Measurements from ENCODE around the gene SETD2. TPM values are rescaled to one million over a fixed set of nuclear protein-coding genes. Genes with fewer than 3 reads are reported as not detected.

Gene SETD2
- total and polyA plus RNA-seq, 2 experiments from 2014 or later: 16.7 to 45.2 TPM

DNA sequence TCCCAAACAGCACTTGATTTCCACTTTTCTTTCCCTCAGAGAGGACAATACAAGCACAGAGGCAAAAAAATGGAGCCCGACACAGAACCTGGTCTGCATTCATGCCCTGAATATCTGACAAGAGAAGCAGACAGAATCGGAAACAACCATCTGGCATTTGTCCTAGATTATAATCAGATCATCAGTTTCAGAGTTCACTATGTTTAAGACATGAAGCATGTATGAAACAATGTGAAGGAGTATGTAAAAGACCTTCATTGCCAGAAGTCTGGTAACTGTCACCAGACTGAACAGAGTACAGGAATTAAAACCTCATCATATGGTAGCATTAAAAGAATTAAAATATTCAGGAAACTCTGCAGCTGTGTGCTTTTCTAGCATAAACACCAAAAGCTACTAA, 65.0 kb downstream of the SETD2 start:
- no peaks in the 10 kb centered on the region for H3F3A ChIP-seq (replicated peaks; ENCODE audit: low read depth)
- H3K79me2 ChIP-seq (replicated peaks; ENCODE audit: insufficient read depth): no peaks in the 10 kb centered on the region
- no peaks in the 10 kb centered on the region for H3K27me3 ChIP-seq (ENCODE audit: insufficient read depth)
- ATAC-seq (no peak), DNase-seq (ENCODE audit: low spot score) (no peak)
- Mint-ChIP-seq H3K9me3 (no peaks in the 10 kb centered on the region), H3K4me1 (no peaks in the 10 kb centered on the region), H3K27ac (no peak overlapping the region), H3K4me3 (no peak overlapping the region), H3K27me3 (ENCODE audit: insufficient read depth, low read depth, poor library complexity) (no peaks in the 10 kb centered on the region), H3K36me3 (ENCODE audit: low read depth) (peaks cover 39% of the 10 kb centered on the region; the same call in 2 of the 3 replicates)
- no peaks in the 10 kb centered on the region for H4K20me1 ChIP-seq (replicated peaks; ENCODE audit: insufficient read depth)
- no peak overlapping the region for H3K27ac ChIP-seq (ENCODE audit: low read depth)
- H3K9me2 ChIP-seq (ENCODE audit: insufficient read depth): no peaks in the 10 kb centered on the region
- H2AFZ ChIP-seq: no peak overlapping the region
- H3K4me2 ChIP-seq: no peak overlapping the region
- H3K4me1 ChIP-seq (ENCODE audit: insufficient read depth): no peaks in the 10 kb centered on the region
- TF ChIP-seq CTCF (conservative IDR thresholded peaks at IDR 0.05; ENCODE audit: low read depth in 2 of 2): no peak
- TF ChIP-seq, protein P1, sequence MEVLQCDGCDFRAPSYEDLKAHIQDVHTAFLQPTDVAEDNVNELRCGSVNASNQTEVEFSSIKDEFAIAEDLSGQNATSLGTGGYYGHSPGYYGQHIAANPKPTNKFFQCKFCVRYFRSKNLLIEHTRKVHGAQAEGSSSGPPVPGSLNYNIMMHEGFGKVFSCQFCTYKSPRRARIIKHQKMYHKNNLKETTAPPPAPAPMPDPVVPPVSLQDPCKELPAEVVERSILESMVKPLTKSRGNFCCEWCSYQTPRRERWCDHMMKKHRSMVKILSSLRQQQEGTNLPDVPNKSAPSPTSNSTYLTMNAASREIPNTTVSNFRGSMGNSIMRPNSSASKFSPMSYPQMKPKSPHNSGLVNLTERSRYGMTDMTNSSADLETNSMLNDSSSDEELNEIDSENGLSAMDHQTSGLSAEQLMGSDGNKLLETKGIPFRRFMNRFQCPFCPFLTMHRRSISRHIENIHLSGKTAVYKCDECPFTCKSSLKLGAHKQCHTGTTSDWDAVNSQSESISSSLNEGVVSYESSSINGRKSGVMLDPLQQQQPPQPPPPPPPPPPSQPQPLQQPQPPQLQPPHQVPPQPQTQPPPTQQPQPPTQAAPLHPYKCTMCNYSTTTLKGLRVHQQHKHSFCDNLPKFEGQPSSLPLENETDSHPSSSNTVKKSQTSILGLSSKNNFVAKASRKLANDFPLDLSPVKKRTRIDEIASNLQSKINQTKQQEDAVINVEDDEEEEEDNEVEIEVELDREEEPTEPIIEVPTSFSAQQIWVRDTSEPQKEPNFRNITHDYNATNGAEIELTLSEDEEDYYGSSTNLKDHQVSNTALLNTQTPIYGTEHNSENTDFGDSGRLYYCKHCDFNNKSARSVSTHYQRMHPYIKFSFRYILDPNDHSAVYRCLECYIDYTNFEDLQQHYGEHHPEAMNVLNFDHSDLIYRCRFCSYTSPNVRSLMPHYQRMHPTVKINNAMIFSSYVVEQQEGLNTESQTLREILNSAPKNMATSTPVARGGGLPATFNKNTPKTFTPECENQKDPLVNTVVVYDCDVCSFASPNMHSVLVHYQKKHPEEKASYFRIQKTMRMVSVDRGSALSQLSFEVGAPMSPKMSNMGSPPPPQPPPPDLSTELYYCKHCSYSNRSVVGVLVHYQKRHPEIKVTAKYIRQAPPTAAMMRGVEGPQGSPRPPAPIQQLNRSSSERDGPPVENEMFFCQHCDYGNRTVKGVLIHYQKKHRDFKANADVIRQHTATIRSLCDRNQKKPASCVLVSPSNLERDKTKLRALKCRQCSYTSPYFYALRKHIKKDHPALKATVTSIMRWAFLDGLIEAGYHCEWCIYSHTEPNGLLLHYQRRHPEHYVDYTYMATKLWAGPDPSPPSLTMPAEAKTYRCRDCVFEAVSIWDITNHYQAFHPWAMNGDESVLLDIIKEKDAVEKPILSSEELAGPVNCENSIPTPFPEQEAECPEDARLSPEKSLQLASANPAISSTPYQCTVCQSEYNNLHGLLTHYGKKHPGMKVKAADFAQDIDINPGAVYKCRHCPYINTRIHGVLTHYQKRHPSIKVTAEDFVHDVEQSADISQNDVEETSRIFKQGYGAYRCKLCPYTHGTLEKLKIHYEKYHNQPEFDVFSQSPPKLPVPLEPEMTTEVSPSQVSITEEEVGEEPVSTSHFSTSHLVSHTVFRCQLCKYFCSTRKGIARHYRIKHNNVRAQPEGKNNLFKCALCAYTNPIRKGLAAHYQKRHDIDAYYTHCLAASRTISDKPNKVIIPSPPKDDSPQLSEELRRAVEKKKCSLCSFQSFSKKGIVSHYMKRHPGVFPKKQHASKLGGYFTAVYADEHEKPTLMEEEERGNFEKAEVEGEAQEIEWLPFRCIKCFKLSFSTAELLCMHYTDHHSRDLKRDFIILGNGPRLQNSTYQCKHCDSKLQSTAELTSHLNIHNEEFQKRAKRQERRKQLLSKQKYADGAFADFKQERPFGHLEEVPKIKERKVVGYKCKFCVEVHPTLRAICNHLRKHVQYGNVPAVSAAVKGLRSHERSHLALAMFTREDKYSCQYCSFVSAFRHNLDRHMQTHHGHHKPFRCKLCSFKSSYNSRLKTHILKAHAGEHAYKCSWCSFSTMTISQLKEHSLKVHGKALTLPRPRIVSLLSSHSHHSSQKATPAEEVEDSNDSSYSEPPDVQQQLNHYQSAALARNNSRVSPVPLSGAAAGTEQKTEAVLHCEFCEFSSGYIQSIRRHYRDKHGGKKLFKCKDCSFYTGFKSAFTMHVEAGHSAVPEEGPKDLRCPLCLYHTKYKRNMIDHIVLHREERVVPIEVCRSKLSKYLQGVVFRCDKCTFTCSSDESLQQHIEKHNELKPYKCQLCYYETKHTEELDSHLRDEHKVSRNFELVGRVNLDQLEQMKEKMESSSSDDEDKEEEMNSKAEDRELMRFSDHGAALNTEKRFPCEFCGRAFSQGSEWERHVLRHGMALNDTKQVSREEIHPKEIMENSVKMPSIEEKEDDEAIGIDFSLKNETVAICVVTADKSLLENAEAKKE (CRISPR knock-in tag; IDR thresholded peaks at IDR 0.05): no peak
- TF ChIP-seq ZNF114 (CRISPR knock-in tag; IDR thresholded peaks at IDR 0.05): no peak
- TF ChIP-seq NANOG (IDR thresholded peaks at IDR 0.05; ENCODE audit: borderline replicate concordance): no peak
- TF ChIP-seq, protein P2, sequence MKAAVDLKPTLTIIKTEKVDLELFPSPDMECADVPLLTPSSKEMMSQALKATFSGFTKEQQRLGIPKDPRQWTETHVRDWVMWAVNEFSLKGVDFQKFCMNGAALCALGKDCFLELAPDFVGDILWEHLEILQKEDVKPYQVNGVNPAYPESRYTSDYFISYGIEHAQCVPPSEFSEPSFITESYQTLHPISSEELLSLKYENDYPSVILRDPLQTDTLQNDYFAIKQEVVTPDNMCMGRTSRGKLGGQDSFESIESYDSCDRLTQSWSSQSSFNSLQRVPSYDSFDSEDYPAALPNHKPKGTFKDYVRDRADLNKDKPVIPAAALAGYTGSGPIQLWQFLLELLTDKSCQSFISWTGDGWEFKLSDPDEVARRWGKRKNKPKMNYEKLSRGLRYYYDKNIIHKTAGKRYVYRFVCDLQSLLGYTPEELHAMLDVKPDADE (IDR thresholded peaks at IDR 0.05): no peak
- no peak for TF ChIP-seq CREB1 (CRISPR knock-in tag; IDR thresholded peaks at IDR 0.05; ENCODE audit: low read depth)
- TF ChIP-seq EZH2phosphoT487 (IDR thresholded peaks at IDR 0.05; ENCODE audit: unreplicated experiment): no peak
- TF ChIP-seq ZNF331 (CRISPR knock-in tag; IDR thresholded peaks at IDR 0.05; ENCODE audit: low read depth): no peak
- TF ChIP-seq JUNB (IDR thresholded peaks at IDR 0.05; ENCODE audit: unreplicated experiment): no peak
- no peak for TF ChIP-seq REST (IDR thresholded peaks at IDR 0.05; ENCODE audit: unreplicated experiment)
- TF ChIP-seq EZH2 (IDR thresholded peaks at IDR 0.05; ENCODE audit: low read depth, unreplicated experiment): no peak
- TF ChIP-seq POLR2AphosphoS5 (IDR thresholded peaks at IDR 0.05; ENCODE audit: low read depth): no peak
- no peak for TF ChIP-seq STAT1 (IDR thresholded peaks at IDR 0.05; ENCODE audit: unreplicated experiment)
- H3K4me3 ChIP-seq: no peak overlapping the region
- peaks cover 22% of the 10 kb centered on the region; the same call in 1 of the 2 replicates for H3K36me3 ChIP-seq (ENCODE audit: insufficient read depth)

All from GM23338 (cell line).